ENCODE results near the gene PNPLA5.
"Not testable (repeated sequence)": the region's sequence is repeated elsewhere in the genome, so short reads cannot be mapped to it uniquely, and the experiment has no call there.

PNPLA5 gene

DNA sequence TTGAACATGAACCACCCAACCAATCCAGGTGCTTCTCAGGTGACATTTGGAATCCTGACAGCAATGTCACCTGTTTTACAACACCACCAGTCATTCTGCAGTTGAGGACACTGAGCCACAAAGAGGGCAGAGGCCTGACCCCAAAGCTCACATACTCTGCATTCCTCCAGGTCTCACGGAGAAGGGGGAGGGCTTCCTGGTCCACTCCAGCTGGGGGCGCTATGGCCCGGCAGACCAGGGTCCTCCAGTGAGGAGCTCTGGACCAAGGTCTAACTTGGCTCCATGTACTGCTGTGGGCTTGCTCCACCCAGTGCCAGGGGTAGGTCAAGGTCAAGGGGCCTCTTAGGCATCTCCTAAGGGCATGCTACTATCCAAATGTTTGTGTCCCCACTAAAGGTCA lies 30.3 kb upstream of the PNPLA5 start:
- H3K27me3 ChIP-seq (ENCODE audit: control insufficient read depth, insufficient read depth, low read length): no peaks in the 10 kb centered on the region
- H3K9ac ChIP-seq (ENCODE audit: low read length): no peak overlapping the region
- H3K36me3 ChIP-seq (ENCODE audit: control insufficient read depth, insufficient read depth, low read length): peaks cover 10% of the 10 kb centered on the region
- no peak overlapping the region for H3K27ac ChIP-seq (ENCODE audit: low read depth, low read length)
- peaks cover 30% of the 10 kb centered on the region for H3K4me1 ChIP-seq (ENCODE audit: control insufficient read depth, insufficient read depth, low read length)
- no peaks in the 10 kb centered on the region for H3K9me3 ChIP-seq (ENCODE audit: control insufficient read depth, insufficient read depth, low read depth, low read length)
- no peak overlapping the region for H3K4me3 ChIP-seq (ENCODE audit: low read depth, low read length)

DNA sequence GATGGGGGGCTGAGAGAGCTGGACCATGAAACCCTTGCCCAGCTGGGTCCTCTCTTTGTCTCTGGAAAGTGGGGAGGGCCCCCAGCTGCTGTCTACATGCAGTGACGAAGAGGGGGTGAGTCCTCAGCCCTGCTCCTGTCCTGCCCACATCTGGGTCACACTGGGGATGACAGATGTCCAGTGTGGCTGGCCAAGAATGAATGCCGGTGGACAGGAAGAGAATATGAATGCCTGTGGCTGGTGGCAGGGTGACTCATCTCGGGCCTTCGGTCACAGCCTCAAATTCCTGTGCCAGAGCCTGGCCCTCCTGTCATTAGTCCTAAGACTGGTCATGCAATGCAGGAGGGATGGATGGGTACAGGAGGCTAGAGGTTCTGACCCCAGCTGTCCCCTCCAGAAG lies 29.6 kb upstream of the PNPLA5 start:
- peaks cover 4% of the 10 kb centered on the region; the same call in 1 of the 2 replicates for H3K36me3 ChIP-seq (ENCODE audit: control insufficient read depth, insufficient read depth, low read length)
- no peaks in the 10 kb centered on the region for H3K9me3 ChIP-seq (ENCODE audit: control insufficient read depth, insufficient read depth, low read depth, low read length)
- no peaks in the 10 kb centered on the region for H3K27me3 ChIP-seq (ENCODE audit: control insufficient read depth, insufficient read depth, low read length)
- no peak overlapping the region for H3K4me3 ChIP-seq (ENCODE audit: low read depth, low read length)
- peaks cover 30% of the 10 kb centered on the region for H3K4me1 ChIP-seq (ENCODE audit: control insufficient read depth, insufficient read depth, low read length)
- H3K27ac ChIP-seq (ENCODE audit: low read depth, low read length): no peak overlapping the region
- no peak overlapping the region for H3K9ac ChIP-seq (ENCODE audit: low read length)

DNA sequence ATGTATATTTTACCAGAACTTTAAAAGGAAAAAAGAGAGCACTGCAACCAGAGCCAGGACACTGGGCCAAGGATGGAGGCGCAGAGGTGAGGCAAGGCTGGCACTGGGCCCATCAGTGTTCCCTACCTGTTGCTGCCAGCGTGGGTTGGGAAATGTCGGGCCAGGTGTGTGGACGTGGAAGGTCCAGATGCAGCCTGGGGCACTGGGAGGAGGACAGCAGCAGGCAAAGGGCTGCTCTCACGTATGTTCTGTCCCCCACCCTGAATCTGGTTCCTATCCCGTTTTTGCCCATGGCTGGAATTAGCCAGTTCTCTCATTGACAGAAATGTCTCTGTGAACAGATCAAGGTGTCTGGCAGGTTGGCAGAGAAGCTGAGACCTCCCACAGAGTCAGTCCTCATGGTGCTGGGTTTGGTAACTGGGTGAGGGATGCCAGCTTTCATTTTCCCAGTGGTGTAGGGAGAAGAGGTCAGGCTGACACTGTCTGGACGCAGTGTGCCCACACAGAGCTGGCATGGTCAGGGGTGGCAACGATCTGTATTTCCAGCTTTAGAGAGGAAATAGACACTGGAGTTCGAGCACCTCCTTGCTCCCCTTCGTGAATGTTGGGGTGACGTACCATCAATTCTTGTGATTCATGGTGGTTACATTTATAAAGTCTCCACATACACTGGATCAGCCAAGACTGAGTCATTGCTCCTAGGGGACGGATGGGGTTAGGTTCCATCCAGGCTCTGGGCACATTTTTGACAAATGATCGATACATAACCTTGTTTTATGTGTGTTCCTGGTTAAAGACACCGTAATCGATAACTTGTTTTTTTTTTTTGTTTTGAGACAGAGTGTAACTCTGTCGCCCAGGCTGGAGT lies 27.5 kb upstream of the PNPLA5 start:
- Histone ChIP-seq H3K36me3 (ENCODE audit: control insufficient read depth, insufficient read depth, low read length) (no peaks in the 10 kb centered on the region), H3K4me3 (ENCODE audit: low read depth, low read length) (no peak overlapping the region), H3K27me3 (ENCODE audit: control insufficient read depth, insufficient read depth, low read length) (no peaks in the 10 kb centered on the region), H3K9ac (ENCODE audit: low read length) (no peak overlapping the region), H3K4me1 (ENCODE audit: control insufficient read depth, insufficient read depth, low read length) (peaks cover 14% of the 10 kb centered on the region; the same call in 1 of the 2 replicates), H3K9me3 (ENCODE audit: control insufficient read depth, insufficient read depth, low read depth, low read length) (peaks cover 4% of the 10 kb centered on the region; the same call in 1 of the 2 replicates), H3K27ac (ENCODE audit: low read depth, low read length) (no peak overlapping the region)

DNA sequence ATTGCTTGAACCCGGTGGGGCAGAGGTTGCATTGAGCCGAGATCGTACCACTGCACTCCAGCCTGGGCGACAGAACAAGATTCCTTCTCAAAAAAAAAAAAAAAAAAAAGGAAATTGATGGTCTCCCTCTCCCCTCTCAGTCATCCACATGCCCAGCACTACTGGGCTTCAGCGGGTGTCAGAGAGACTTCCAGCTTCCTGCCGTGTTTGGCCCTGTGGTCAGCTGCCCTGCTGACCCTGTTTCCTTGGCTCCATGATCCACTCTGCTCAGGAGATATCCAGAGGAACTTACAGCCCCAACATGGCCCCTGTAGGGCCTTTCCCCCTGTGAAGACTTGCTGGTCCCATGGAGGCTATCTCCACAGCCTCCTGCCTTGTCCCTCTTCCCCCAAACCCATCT lies 25.7 kb upstream of the PNPLA5 start:
- Histone ChIP-seq H3K27ac (ENCODE audit: low read depth, low read length) (no peak overlapping the region), H3K36me3 (ENCODE audit: control insufficient read depth, insufficient read depth, low read length) (no peaks in the 10 kb centered on the region), H3K4me3 (ENCODE audit: low read depth, low read length) (no peak overlapping the region), H3K27me3 (ENCODE audit: control insufficient read depth, insufficient read depth, low read length) (no peaks in the 10 kb centered on the region), H3K9ac (ENCODE audit: low read length) (no peak overlapping the region), H3K9me3 (ENCODE audit: control insufficient read depth, insufficient read depth, low read depth, low read length) (peaks cover 4% of the 10 kb centered on the region; the same call in 1 of the 2 replicates), H3K4me1 (ENCODE audit: control insufficient read depth, insufficient read depth, low read length) (peaks cover 8% of the 10 kb centered on the region; the same call in 1 of the 2 replicates)

DNA sequence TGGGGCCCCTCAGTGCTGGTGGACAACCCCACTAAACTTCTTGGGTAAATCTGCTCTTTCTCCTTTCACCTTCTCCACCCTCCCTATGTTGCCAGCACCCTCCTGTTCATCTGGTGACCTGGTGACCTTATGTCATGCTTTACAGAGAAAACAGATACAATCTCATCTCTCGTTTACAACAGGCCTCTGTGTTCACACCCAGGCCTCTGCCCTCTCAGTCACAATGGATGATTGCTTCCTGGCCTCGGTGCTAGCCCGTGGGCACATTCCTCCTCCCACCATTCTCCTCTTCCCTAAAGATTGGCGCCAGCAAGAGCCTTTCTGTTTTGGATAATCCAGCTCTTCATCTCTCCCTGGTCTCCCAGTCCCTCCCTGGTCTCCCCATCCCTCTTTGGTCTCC lies 19.5 kb upstream of the PNPLA5 start:
- Histone ChIP-seq H3K27ac (ENCODE audit: low read depth, low read length) (no peak overlapping the region), H3K4me3 (ENCODE audit: low read depth, low read length) (no peak overlapping the region), H3K4me1 (ENCODE audit: control insufficient read depth, insufficient read depth, low read length) (no peaks in the 10 kb centered on the region), H3K9me3 (ENCODE audit: control insufficient read depth, insufficient read depth, low read depth, low read length) (peaks cover 6% of the 10 kb centered on the region), H3K36me3 (ENCODE audit: control insufficient read depth, insufficient read depth, low read length) (no peaks in the 10 kb centered on the region), H3K9ac (ENCODE audit: low read length) (no peak overlapping the region), H3K27me3 (ENCODE audit: control insufficient read depth, insufficient read depth, low read length) (peaks cover 15% of the 10 kb centered on the region; the same call in 1 of the 2 replicates)

DNA sequence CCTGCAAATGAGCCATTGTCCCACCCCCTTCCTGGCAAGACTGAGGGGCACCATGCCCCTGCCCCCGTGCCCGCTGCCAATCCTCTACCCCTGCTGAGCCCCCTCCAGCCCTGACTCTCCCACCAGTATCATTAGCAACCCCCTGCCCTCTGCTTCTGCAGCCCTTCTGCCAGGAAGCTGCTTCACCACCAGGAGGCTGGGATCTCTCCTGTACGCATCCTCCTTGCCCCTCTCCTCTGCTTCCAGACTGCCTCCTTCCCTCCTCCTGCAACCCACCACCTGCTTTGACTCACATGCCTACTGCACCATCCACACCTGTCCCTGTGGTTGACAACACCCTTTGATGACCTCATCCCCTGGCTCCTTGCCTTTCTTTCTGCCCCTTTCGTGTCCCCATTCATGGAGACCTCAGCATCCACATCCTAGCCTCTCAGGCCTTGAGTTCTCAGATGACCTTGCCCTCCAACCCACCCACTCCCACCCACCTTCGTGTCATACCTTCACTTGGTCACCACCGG lies 18.4 kb upstream of the PNPLA5 start:
- no peak overlapping the region for H3K9ac ChIP-seq (ENCODE audit: low read length)
- peaks cover 2% of the 10 kb centered on the region; the same call in 1 of the 2 replicates for H3K9me3 ChIP-seq (ENCODE audit: control insufficient read depth, insufficient read depth, low read depth, low read length)
- no peak overlapping the region for H3K27ac ChIP-seq (ENCODE audit: low read depth, low read length)
- H3K27me3 ChIP-seq (ENCODE audit: control insufficient read depth, insufficient read depth, low read length): peaks cover 15% of the 10 kb centered on the region; the same call in 1 of the 2 replicates
- no peaks in the 10 kb centered on the region for H3K4me1 ChIP-seq (ENCODE audit: control insufficient read depth, insufficient read depth, low read length)
- H3K4me3 ChIP-seq (ENCODE audit: low read depth, low read length): no peak overlapping the region
- no peaks in the 10 kb centered on the region for H3K36me3 ChIP-seq (ENCODE audit: control insufficient read depth, insufficient read depth, low read length)

DNA sequence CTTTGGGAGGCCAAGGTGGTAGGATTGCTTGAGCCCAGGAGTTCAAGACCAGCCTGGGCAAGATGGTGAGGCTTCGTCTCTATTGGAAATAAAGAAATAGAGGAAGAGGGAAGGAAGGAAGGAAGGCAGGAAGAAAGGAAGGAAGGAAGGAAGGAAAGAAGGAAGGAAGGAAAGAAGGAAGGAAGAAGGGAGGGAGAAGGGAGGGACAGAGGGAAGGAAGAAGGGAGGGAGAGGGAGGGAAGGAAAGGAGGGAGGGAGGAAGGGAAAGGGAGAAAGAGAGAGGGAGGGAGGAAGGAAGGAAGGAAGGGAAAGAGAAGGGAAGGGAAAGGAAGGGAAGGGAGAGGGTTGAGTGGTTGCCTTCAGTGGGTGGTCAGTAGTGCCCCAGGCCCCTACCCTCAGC lies 17.9 kb upstream of the PNPLA5 start:
- no peaks in the 10 kb centered on the region for H3K4me1 ChIP-seq (ENCODE audit: control insufficient read depth, insufficient read depth, low read length)
- H3K27me3 ChIP-seq (ENCODE audit: control insufficient read depth, insufficient read depth, low read length): peaks cover 15% of the 10 kb centered on the region; the same call in 1 of the 2 replicates
- no peak overlapping the region for H3K9ac ChIP-seq (ENCODE audit: low read length)
- H3K27ac ChIP-seq (ENCODE audit: low read depth, low read length): no peak overlapping the region
- no peak overlapping the region for H3K4me3 ChIP-seq (ENCODE audit: low read depth, low read length)
- H3K9me3 ChIP-seq (ENCODE audit: control insufficient read depth, insufficient read depth, low read depth, low read length): peaks cover 2% of the 10 kb centered on the region; the same call in 1 of the 2 replicates
- H3K36me3 ChIP-seq (ENCODE audit: control insufficient read depth, insufficient read depth, low read length): no peaks in the 10 kb centered on the region

DNA sequence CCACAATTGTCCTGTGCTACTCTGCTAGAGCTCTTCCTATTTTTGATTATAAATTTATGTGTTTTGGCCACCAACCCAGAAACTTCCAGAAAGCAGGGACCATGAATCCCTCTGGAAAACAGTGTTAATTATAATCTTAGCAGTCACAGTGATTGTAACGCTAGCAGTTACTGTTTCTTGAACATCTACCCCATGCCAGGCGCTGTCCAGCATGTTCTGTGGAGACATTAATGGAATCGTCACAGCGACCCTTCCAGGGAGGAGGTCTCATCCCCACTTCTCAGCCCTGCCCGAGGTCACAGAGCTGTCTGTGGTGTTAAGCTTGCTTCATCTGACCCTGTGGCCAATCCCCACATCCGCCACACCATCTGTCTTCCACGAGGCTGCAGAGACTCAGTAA lies 13.9 kb upstream of the PNPLA5 start:
- Histone ChIP-seq H3K27ac (ENCODE audit: low read depth, low read length) (no peak overlapping the region), H3K9ac (ENCODE audit: low read length) (no peak overlapping the region), H3K27me3 (ENCODE audit: control insufficient read depth, insufficient read depth, low read length) (peaks cover 10% of the 10 kb centered on the region; the same call in 1 of the 2 replicates), H3K4me3 (ENCODE audit: low read depth, low read length) (no peak overlapping the region), H3K9me3 (ENCODE audit: control insufficient read depth, insufficient read depth, low read depth, low read length) (no peaks in the 10 kb centered on the region), H3K36me3 (ENCODE audit: control insufficient read depth, insufficient read depth, low read length) (no peaks in the 10 kb centered on the region), H3K4me1 (ENCODE audit: control insufficient read depth, insufficient read depth, low read length) (peaks cover 8% of the 10 kb centered on the region; the same call in 1 of the 2 replicates)

DNA sequence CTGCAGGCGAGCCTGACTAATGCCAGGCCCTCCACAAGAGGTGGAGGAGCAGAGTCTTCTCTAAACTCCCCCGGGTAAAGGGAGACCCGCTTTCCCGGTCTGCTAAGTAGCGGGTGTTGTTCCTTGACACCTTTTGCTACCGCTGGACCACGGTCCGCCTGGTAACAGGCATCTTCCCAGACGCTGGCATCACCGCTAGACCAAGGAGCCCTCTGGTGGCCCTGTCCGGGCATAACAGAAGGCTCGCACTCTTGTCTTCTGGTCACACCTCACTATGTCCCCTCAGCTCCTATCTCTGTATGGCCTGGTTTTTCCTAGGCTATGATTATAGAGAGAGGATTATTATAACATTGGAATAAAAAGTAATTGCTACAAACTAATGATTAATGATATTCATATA lies 12.6 kb upstream of the PNPLA5 start:
- not testable (repeated sequence) for H3K9ac ChIP-seq (ENCODE audit: low read length); H3K27ac ChIP-seq (ENCODE audit: low read depth, low read length); H3K4me1 ChIP-seq (ENCODE audit: control insufficient read depth, insufficient read depth, low read length); H3K4me3 ChIP-seq (ENCODE audit: low read depth, low read length); H3K27me3 ChIP-seq (ENCODE audit: control insufficient read depth, insufficient read depth, low read length); H3K36me3 ChIP-seq (ENCODE audit: control insufficient read depth, insufficient read depth, low read length); H3K9me3 ChIP-seq (ENCODE audit: control insufficient read depth, insufficient read depth, low read depth, low read length)

DNA sequence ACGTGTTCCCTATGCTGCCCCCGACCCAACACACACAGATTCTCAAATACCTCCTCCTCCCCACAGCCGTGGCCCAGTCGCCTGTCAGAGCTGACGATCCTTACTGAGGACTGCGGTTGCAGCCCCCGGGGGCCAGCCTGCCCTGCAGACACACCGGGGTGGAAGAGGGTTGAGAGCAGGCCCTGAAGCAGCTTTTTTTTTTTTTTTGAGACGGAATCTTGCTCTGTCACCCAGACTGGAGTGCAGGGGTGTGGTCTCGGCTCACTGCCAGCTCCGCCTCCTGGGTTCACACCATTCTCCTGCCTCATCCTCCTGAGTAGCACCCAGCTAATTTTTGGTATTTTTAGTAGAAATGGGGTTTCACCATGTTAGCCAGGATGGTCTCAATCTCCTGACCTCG lies 11.2 kb upstream of the PNPLA5 start:
- not testable (repeated sequence) for H3K27me3 ChIP-seq (ENCODE audit: control insufficient read depth, insufficient read depth, low read length); H3K27ac ChIP-seq (ENCODE audit: low read depth, low read length); H3K4me3 ChIP-seq (ENCODE audit: low read depth, low read length); H3K9me3 ChIP-seq (ENCODE audit: control insufficient read depth, insufficient read depth, low read depth, low read length); H3K36me3 ChIP-seq (ENCODE audit: control insufficient read depth, insufficient read depth, low read length); H3K4me1 ChIP-seq (ENCODE audit: control insufficient read depth, insufficient read depth, low read length); H3K9ac ChIP-seq (ENCODE audit: low read length)

DNA sequence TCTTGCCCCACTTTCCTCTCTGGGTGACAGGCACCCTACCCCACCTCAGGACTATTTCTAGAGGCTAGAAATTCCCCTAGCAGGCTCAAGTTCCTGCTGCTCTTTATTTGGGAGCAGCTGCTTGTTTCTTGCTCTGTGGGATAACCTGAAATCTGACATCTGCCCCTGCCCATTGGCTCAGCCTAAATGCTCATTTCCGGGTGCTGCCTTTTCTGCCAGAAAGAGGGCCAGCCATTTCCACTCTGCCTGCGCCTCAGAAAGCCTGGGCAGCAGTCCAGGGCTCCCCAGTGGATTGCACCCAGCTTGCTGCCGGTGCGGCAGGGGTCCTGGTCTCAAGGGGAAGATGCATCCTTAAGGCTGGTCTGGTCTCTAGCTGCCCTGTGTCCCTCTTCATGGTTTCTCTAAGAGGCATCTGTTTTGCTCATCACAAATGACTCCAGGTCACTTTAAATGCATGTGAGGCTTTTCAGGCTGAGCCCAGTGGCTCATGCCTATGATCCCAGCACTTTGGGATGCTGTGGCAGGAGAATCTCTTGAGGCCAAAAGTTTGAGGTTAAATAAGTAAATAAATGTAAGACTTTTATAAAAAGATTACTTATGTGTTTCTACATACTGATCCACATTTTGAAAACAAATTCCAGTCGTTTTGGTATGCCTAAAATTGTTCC lies 10.3 kb upstream of the PNPLA5 start:
- Histone ChIP-seq H3K4me3 (ENCODE audit: low read depth, low read length) (no peak overlapping the region), H3K9me3 (ENCODE audit: control insufficient read depth, insufficient read depth, low read depth, low read length) (no peaks in the 10 kb centered on the region), H3K4me1 (ENCODE audit: control insufficient read depth, insufficient read depth, low read length) (peaks cover 8% of the 10 kb centered on the region; the same call in 1 of the 2 replicates), H3K9ac (ENCODE audit: low read length) (no peak overlapping the region), H3K27ac (ENCODE audit: low read depth, low read length) (no peak overlapping the region), H3K27me3 (ENCODE audit: control insufficient read depth, insufficient read depth, low read length) (no peaks in the 10 kb centered on the region; the same call in 1 of the 2 replicates), H3K36me3 (ENCODE audit: control insufficient read depth, insufficient read depth, low read length) (no peaks in the 10 kb centered on the region)

Measured in HUES6 (cell line).